ENCODE results near the gene MAN2A1.
"Not testable (repeated sequence)": the region's sequence is repeated elsewhere in the genome, so short reads cannot be mapped to it uniquely, and the experiment has no call there.

MAN2A1 gene

GRCh38 chr5:109832207-109833188 lies 142.8 kb downstream of the MAN2A1 start:
- DNase-seq = not testable (repeated sequence)

- DNase-seq = no peak
Measured at GRCh38 chr5:109833946-109834345, 144.2 kb downstream of the MAN2A1 start.

- no peak for DNase-seq
Measured at GRCh38 chr5:109836280-109836679, 146.6 kb downstream of the MAN2A1 start.

GRCh38 chr5:109837231-109837861 lies 147.6 kb downstream of the MAN2A1 start:
- DNase-seq = no peak

- no peak for DNase-seq
Measured at GRCh38 chr5:109838157-109838556, 148.4 kb downstream of the MAN2A1 start.

- DNase-seq = no peak
Measured at GRCh38 chr5:109844148-109844547, 154.4 kb downstream of the MAN2A1 start.

- no peak for DNase-seq
Measured at GRCh38 chr5:109844695-109845094, 155.0 kb downstream of the MAN2A1 start.

GRCh38 chr5:109848130-109848529 lies 158.4 kb downstream of the MAN2A1 start:
- no peak for DNase-seq

- DNase-seq = no peak
Measured at GRCh38 chr5:109849478-109850088, 159.9 kb downstream of the MAN2A1 start.

- DNase-seq = no peak
Measured at GRCh38 chr5:109852371-109853155, 162.8 kb downstream of the MAN2A1 start.

GRCh38 chr5:109853377-109853776 lies 163.7 kb downstream of the MAN2A1 start:
- no peak for DNase-seq

GRCh38 chr5:109855056-109855455 lies 165.3 kb downstream of the MAN2A1 start:
- DNase-seq = no peak

GRCh38 chr5:109857405-109858031 lies 167.8 kb downstream of the MAN2A1 start:
- DNase-seq = no peak

- DNase-seq = no peak
Measured at GRCh38 chr5:109859537-109859936, 169.8 kb downstream of the MAN2A1 start.

- DNase-seq = no peak
Measured at GRCh38 chr5:109862301-109862700, 172.6 kb downstream of the MAN2A1 start.

- no peak for DNase-seq
Measured at GRCh38 chr5:109863752-109864151, 174.0 kb downstream of the MAN2A1 start.

GRCh38 chr5:109865637-109866036 lies 175.9 kb downstream of the MAN2A1 start:
- no peak for DNase-seq

GRCh38 chr5:109866051-109866450 lies 176.3 kb downstream of the MAN2A1 start:
- no peak for DNase-seq

- DNase-seq = no peak
Measured at GRCh38 chr5:109868737-109869136, 179.0 kb downstream of the MAN2A1 start.

GRCh38 chr5:109873687-109874086 lies 184.0 kb downstream of the MAN2A1 start:
- DNase-seq = no peak

GRCh38 chr5:109874108-109874507 lies 184.4 kb downstream of the MAN2A1 start:
- no peak for DNase-seq

GRCh38 chr5:109876030-109876725 lies 186.5 kb downstream of the MAN2A1 start:
- no peak for DNase-seq
